Measurements from ENCODE around the gene BEST1.

GRCh38 chr11:61922539-61922938 lies 27.6 kb upstream of the BEST1 start:
- TF ChIP-seq POLR2AphosphoS5 (IDR thresholded peaks at IDR 0.05; ENCODE audit: low read depth, low read length) (no peak), TAF1 (IDR thresholded peaks at IDR 0.05; ENCODE audit: low read depth, low read length) (no peak), POLR2A (IDR thresholded peaks at IDR 0.05; ENCODE audit: low read depth, low read length) (no peak), PAX5 (IDR thresholded peaks at IDR 0.05; ENCODE audit: insufficient read depth, low read length, severe bottlenecking) (no peak)
